OCI-LY3 (cell line): ENCODE measurements around the gene ABL1.

Experiments
- EZH2phosphoT487 ChIP-seq: fragments of 200-600 bp; shearing (Covaris generic); IDR thresholded peaks from 2 replicates; pipeline ENCODE4 v1.6.1; 2018; ENCODE audit warnings: antibody characterized with exemption, mixed run types, low read depth
- TF ChIP-seq, protein P1 (sequence below): fragments of 200-600, 300-600 bp; sonication (generic); IDR thresholded peaks from 2 replicates; pipeline ENCODE4 v1.5.1; 2014; ENCODE audit warnings: antibody characterized with exemption, low read length, low read depth

DNA sequence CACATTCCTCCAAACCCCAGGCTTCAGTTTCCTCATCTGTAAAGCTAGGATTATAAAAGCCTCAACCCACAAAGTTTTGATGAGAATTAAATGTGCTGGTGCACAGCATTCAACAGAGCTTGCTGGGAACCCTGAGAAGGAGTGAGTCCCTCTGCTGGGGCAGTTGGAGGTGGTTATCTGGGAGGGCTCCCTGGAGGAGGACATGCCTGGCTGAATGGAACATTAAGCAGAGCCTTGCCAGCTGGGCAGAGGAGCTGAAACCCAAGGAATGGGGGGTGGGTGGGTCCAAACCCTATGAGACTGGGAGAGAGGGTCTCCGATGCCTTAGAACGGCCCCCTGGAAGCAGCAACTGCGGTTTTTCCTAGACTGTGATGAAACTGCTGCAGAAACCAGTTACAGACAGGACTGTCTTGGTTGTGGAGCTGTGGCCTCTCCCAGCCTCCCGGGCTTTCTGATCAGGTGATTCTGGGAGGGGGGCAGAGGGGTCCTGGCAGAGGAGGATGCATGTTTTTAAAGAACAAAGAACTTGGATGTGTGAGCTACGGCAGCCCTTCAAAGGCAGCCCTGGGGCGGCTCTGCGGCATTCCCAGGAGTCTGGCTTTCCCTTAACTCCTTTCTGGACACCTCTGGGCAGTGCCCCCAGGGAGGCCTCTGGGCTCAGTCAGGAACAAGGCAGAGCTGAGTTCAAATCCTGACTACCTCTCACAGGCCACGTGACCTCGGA is 83.2 kb downstream of the ABL1 start:
- TF ChIP-seq, protein P1, sequence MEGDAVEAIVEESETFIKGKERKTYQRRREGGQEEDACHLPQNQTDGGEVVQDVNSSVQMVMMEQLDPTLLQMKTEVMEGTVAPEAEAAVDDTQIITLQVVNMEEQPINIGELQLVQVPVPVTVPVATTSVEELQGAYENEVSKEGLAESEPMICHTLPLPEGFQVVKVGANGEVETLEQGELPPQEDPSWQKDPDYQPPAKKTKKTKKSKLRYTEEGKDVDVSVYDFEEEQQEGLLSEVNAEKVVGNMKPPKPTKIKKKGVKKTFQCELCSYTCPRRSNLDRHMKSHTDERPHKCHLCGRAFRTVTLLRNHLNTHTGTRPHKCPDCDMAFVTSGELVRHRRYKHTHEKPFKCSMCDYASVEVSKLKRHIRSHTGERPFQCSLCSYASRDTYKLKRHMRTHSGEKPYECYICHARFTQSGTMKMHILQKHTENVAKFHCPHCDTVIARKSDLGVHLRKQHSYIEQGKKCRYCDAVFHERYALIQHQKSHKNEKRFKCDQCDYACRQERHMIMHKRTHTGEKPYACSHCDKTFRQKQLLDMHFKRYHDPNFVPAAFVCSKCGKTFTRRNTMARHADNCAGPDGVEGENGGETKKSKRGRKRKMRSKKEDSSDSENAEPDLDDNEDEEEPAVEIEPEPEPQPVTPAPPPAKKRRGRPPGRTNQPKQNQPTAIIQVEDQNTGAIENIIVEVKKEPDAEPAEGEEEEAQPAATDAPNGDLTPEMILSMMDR, result no peak
- no peak for TF ChIP-seq EZH2phosphoT487
